ENCODE results near the gene ZNHIT2. TPM values are rescaled to one million over a fixed set of nuclear protein-coding genes. Genes with fewer than 3 reads are reported as not detected.

ZNHIT2 gene
- total RNA-seq, 1 donor from 2014 or later = 7.5 TPM

DNA sequence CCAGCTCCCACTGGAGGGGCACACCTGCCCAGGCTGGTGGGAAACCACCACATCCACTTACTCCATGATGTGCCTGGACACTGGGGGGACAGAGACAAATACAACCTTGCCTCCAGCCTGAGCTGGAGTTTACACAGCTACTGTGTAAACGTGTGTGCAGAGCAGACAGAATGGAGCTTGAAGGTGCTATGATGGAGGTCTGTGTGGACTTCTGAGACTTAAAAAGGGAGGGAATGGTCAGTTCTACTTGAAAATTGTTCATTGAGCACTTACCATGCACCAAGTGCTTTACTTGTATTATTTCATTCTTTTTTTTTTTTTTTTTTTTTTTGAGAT is 44.9 kb downstream of the ZNHIT2 start:
- no peaks in the 10 kb centered on the region for H3K4me1 ChIP-seq
- no peaks in the 10 kb centered on the region for H3K9me3 ChIP-seq
- no peak for ATAC-seq
- TF ChIP-seq, protein P1, sequence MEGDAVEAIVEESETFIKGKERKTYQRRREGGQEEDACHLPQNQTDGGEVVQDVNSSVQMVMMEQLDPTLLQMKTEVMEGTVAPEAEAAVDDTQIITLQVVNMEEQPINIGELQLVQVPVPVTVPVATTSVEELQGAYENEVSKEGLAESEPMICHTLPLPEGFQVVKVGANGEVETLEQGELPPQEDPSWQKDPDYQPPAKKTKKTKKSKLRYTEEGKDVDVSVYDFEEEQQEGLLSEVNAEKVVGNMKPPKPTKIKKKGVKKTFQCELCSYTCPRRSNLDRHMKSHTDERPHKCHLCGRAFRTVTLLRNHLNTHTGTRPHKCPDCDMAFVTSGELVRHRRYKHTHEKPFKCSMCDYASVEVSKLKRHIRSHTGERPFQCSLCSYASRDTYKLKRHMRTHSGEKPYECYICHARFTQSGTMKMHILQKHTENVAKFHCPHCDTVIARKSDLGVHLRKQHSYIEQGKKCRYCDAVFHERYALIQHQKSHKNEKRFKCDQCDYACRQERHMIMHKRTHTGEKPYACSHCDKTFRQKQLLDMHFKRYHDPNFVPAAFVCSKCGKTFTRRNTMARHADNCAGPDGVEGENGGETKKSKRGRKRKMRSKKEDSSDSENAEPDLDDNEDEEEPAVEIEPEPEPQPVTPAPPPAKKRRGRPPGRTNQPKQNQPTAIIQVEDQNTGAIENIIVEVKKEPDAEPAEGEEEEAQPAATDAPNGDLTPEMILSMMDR (IDR thresholded peaks at IDR 0.05) = no peak
- H3K27me3 ChIP-seq = no peaks in the 10 kb centered on the region
- H3K36me3 ChIP-seq = no peaks in the 10 kb centered on the region
- H3K4me3 ChIP-seq = no peak overlapping the region
- intact Hi-C loops (cut with DNase I) = no loop called here
- DNase-seq = no peak
- no peak overlapping the region for H3K27ac ChIP-seq

DNA sequence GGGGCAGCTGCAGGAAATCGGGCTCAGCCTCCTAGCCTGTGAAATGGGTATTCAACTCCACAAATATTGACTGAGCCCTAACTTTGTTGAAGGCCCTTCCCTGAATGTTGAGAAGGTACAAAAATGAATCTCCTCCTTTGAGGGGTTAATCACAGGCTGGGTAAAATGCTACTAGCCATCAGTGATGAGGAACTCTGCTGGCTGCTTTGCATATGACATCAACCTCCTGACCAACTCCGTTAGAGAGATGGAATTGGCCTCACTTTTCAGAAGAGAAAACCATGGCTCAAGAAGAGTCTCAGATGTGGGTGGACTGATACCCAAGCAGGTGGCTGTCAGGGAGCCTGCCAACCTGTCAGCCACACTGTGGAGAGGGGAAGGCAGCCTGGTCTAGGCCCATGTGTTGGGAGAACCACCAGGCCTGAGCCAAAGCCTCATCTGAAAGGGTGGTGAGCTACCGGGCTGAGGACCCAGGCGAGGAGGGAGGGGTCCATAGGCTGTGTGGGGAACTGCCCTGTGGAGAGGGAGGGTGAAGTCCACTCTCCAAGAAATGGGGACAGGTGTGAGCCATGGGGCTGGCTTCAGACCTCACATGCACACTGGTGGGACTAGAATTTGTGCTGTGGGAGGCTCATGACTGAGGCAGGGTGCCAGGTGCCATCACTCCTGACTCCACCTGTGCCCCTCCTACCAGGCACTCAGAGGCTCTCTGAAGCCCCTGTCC is 45.4 kb downstream of the ZNHIT2 start:
- no peaks in the 10 kb centered on the region for H3K9me3 ChIP-seq
- ATAC-seq (no peak), DNase-seq (no peak)
- H3K4me1 ChIP-seq = no peaks in the 10 kb centered on the region
- TF ChIP-seq, protein P1 (IDR thresholded peaks at IDR 0.05) = no peak
- intact Hi-C loops (cut with DNase I) = no loop called here
- no peaks in the 10 kb centered on the region for H3K36me3 ChIP-seq
- no peak overlapping the region for H3K4me3 ChIP-seq
- H3K27me3 ChIP-seq = no peaks in the 10 kb centered on the region
- no peak overlapping the region for H3K27ac ChIP-seq

DNA sequence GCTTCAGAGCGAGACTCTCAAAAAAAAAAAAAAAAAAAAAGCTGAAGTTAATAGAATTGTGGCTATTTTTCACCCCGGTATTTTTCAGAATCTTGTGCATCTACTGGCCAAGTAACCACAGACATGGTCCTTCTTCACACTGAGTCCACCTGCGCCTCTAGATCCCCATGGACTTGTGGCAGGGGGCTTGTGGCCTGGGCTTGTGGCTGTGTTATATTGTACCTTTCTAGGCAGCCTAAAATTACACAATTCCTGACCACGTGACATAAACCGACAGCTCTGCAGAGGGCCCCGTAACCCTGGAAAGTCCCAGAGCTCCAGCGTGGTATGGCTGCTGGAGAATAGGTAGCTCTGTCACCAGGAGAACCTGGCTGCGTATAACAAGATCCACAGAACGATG is 48.3 kb downstream of the ZNHIT2 start:
- TF ChIP-seq, protein P1 (IDR thresholded peaks at IDR 0.05) = no peak
- H3K27ac ChIP-seq = no peak overlapping the region
- no peaks in the 10 kb centered on the region for H3K9me3 ChIP-seq
- ATAC-seq (no peak), DNase-seq (no peak)
- H3K4me3 ChIP-seq = no peak overlapping the region
- H3K36me3 ChIP-seq = no peaks in the 10 kb centered on the region
- intact Hi-C loops (cut with DNase I) = no loop called here
- H3K4me1 ChIP-seq = no peaks in the 10 kb centered on the region
- no peaks in the 10 kb centered on the region for H3K27me3 ChIP-seq

DNA sequence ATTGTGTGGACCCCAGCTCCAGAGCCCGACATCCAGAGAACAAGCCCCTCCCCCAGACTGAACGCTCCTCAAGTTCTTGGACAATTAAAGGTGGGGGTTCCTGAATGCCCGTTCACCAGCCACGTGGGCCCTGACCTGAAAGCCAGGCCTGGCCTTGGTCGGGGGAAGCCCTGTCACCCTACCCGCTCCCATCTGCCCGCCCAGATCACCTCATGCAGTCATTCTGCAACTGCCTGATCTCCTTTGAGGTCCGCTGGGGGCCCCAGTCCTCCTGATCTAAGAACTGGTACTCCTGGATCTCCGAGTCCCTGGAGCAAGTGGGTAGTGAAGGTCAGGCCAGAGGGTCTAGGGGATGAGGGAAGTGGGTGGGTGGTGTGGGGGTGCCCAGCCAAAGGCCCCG is 50.1 kb downstream of the ZNHIT2 start:
- Histone ChIP-seq H3K4me3 (no peak overlapping the region), H3K9me3 (no peaks in the 10 kb centered on the region), H3K27ac (no peak overlapping the region), H3K27me3 (no peaks in the 10 kb centered on the region), H3K4me1 (no peaks in the 10 kb centered on the region), H3K36me3 (no peaks in the 10 kb centered on the region)
- ATAC-seq = no peak
- intact Hi-C loops (cut with DNase I) = no loop called here
- TF ChIP-seq, protein P1 (IDR thresholded peaks at IDR 0.05) = no peak
- no peak for DNase-seq

DNA sequence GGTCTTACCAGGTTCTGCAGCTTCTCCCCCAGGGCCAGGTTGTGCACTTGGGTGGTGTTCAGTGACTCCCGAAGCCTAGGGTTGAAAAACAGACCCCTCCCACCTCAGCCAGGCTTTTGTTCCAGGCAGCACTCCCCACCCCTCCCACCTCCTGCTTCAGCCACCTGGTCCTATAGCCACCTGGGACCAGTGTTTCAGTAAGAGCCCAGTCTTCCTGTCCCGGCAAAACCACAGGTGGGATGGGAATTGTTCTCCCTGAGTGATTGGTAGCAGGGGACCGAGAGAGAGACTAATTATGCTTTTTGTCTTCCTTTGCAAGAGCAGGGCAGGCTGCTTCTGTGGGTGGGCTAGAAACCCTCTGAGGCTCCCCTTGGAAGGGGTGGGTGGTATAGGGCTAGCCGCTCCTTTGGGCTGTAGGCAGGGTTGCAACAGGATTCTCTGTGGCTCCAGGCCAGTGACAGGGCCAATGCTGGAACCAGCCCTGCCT is 50.7 kb downstream of the ZNHIT2 start:
- ATAC-seq (no peak), DNase-seq (no peak)
- Histone ChIP-seq H3K4me1 (no peaks in the 10 kb centered on the region), H3K36me3 (no peaks in the 10 kb centered on the region), H3K9me3 (no peaks in the 10 kb centered on the region), H3K27me3 (no peaks in the 10 kb centered on the region), H3K27ac (no peak overlapping the region), H3K4me3 (no peak overlapping the region)
- intact Hi-C loops (cut with DNase I) = no loop called here
- TF ChIP-seq, protein P1 (IDR thresholded peaks at IDR 0.05) = no peak

Small RNAs within 50 kb of the gene (microRNA-seq; reads per million reads assigned to microRNA genes)
- 0.50 reads per million for gene MIR6751 (ENCODE audit: borderline microRNAs expressed)

Other genes starting within 250 kb of the ZNHIT2 start
- gene EHD1, start 239.1 kb downstream of the ZNHIT2 start, total RNA-seq = 94.6 TPM
- 23.2 TPM for gene ATG2A, start 200.5 kb downstream of the ZNHIT2 start, total RNA-seq
- gene PPP2R5B, start 193.0 kb downstream of the ZNHIT2 start, total RNA-seq = 29.4 TPM
- gene GPHA2, start 181.8 kb downstream of the ZNHIT2 start, total RNA-seq = not detected
- not detected for gene MAJIN, start 145.6 kb downstream of the ZNHIT2 start, total RNA-seq
- gene BATF2, start 120.7 kb downstream of the ZNHIT2 start, total RNA-seq = 7.5 TPM
- gene ARL2, start 103.5 kb downstream of the ZNHIT2 start, total RNA-seq = 84.4 TPM
- gene SNX15, start 90.3 kb downstream of the ZNHIT2 start, total RNA-seq = 27.1 TPM
- gene SAC3D1, start 76.5 kb downstream of the ZNHIT2 start, total RNA-seq = 10.2 TPM
- 10.0 TPM for gene NAALADL1, start 59.1 kb downstream of the ZNHIT2 start, total RNA-seq
- gene CDCA5, start 33.7 kb downstream of the ZNHIT2 start, total RNA-seq = 1.7 TPM
- gene ZFPL1, start 33.5 kb downstream of the ZNHIT2 start, total RNA-seq = 32.1 TPM
- gene VPS51, start 21.5 kb downstream of the ZNHIT2 start, total RNA-seq = 101 TPM
- gene TM7SF2, start 5.8 kb downstream of the ZNHIT2 start, total RNA-seq = 39.0 TPM
- 754 TPM for gene FAU, start 4.4 kb upstream of the ZNHIT2 start, total RNA-seq
- gene MRPL49, start 4.6 kb upstream of the ZNHIT2 start, total RNA-seq = 53.7 TPM
- 69.0 TPM for gene SYVN1, start 16.8 kb upstream of the ZNHIT2 start, total RNA-seq
- not detected for gene SPDYC, start 52.5 kb upstream of the ZNHIT2 start, total RNA-seq
- gene CAPN1, start 64.2 kb upstream of the ZNHIT2 start, total RNA-seq = 179 TPM
- 9.5 TPM for gene POLA2, start 144.3 kb upstream of the ZNHIT2 start, total RNA-seq
- 27.5 TPM for gene CDC42EP2, start 197.2 kb upstream of the ZNHIT2 start, total RNA-seq
- gene DPF2, start 216.2 kb upstream of the ZNHIT2 start, total RNA-seq = 53.7 TPM
- 0.43 TPM for gene TIGD3, start 237.1 kb upstream of the ZNHIT2 start, total RNA-seq